NB4 (cell line): ENCODE measurements around the gene ATP5ME.

Experiments
- POLR2A ChIP-seq: IDR thresholded peaks from 2 replicates; pipeline ENCODE4 v1.6.1; 2011; ENCODE audit warnings: mild to moderate bottlenecking; ENCODE audit not compliant: insufficient read length; ENCODE audit errors: extremely low read depth
- TF ChIP-seq, protein P1 (sequence below): IDR thresholded peaks from one replicate; pipeline ENCODE4 v1.5.1; 2012; ENCODE audit warnings: low read depth, low read length

DNA sequence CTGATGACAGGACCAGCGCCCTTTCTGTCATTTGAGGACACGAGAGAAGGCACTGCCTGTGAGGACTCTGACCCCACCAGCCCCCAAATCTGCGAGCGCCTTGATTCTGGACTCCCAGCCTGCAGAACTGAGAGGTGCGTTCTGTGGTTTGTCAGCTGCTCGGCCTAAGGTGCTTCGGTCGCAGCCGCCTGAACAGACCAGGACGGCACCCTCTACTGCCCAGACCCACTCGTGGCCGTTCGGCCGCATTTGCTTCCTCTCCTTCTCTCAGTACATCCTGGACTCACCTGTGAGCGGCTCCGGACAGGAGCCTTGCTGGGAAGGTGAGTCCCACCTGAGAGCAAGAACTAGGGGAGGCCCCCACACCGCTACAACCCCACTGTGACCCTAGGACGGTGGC lies 40.0 kb upstream of the ATP5ME start:
- TF ChIP-seq, protein P1, sequence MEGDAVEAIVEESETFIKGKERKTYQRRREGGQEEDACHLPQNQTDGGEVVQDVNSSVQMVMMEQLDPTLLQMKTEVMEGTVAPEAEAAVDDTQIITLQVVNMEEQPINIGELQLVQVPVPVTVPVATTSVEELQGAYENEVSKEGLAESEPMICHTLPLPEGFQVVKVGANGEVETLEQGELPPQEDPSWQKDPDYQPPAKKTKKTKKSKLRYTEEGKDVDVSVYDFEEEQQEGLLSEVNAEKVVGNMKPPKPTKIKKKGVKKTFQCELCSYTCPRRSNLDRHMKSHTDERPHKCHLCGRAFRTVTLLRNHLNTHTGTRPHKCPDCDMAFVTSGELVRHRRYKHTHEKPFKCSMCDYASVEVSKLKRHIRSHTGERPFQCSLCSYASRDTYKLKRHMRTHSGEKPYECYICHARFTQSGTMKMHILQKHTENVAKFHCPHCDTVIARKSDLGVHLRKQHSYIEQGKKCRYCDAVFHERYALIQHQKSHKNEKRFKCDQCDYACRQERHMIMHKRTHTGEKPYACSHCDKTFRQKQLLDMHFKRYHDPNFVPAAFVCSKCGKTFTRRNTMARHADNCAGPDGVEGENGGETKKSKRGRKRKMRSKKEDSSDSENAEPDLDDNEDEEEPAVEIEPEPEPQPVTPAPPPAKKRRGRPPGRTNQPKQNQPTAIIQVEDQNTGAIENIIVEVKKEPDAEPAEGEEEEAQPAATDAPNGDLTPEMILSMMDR: no peak
- TF ChIP-seq POLR2A: no peak
